K562 (cell line): Measurements from ENCODE around the gene MYCBP. TPM values are rescaled to one million over a fixed set of nuclear protein-coding genes. Genes with fewer than 3 reads are reported as not detected.

Experiments used
- ATF1 ChIP-seq, 2 experiments: fragments of 450-650 bp in 1 of 2; IDR thresholded peaks; 2 replicates each; pipeline ENCODE4 v1.6.1; 2016; ENCODE audit warnings: missing compliant biosample characterization in 1 of 2, missing genetic modification characterization in 1 of 2
- CBX1 ChIP-seq: sonication (generic); IDR thresholded peaks from 2 replicates; pipeline ENCODE4 v1.6.1; 2016; ENCODE audit warnings: antibody characterized with exemption, low read depth, mild to moderate bottlenecking
- ELK1 ChIP-seq: sonication (generic); formaldehyde crosslinking; IDR thresholded peaks from 2 replicates; pipeline ENCODE4 v1.8.1; 2022; ENCODE audit warnings: missing genetic modification reagents
- ETV1 ChIP-seq: fragments of 450-650 bp; conservative IDR thresholded peaks from 2 replicates; pipeline ENCODE4 v1.6.1; 2016; ENCODE audit warnings: missing genetic modification characterization, control low read depth, low read depth, missing compliant biosample characterization
- ETV6 ChIP-seq, 3 experiments: fragments of 150-350 bp in 1 of 3; sonication (generic) in 1 of 3; formaldehyde crosslinking in 1 of 3; IDR thresholded peaks; 2 replicates each; pipeline versions ENCODE4 v1.6.1 to v1.8.0; 2014 to 2022; ENCODE audit warnings: borderline replicate concordance in 2 of 3, low read depth in 2 of 3, antibody characterized with exemption in 1 of 3, low read length in 1 of 3, mild to moderate bottlenecking in 1 of 3, missing genetic modification reagents in 1 of 3
- FIP1L1 ChIP-seq: fragments of 200-400 bp; formaldehyde crosslinking; IDR thresholded peaks from 2 replicates; pipeline ENCODE4 v1.6.1; 2018; ENCODE audit warnings: mild to moderate bottlenecking, low read depth, low read length; ENCODE audit not compliant: poor library complexity, severe bottlenecking
- MTA3 ChIP-seq: fragments of 450-650 bp; formaldehyde crosslinking; IDR thresholded peaks from 2 replicates; pipeline ENCODE4 v1.6.1; 2017; ENCODE audit warnings: mild to moderate bottlenecking, borderline replicate concordance
- NFIC ChIP-seq: fragments of 450-650 bp; IDR thresholded peaks from 2 replicates; pipeline ENCODE4 v1.6.1; 2017; ENCODE audit warnings: mild to moderate bottlenecking, inconsistent platforms
- NUFIP1 ChIP-seq: fragments of 450-650 bp; IDR thresholded peaks from 2 replicates; pipeline ENCODE4 v1.6.1; 2018; ENCODE audit not compliant: partially characterized antibody
- PATZ1 ChIP-seq: fragments of 250-450 bp; sonication (Bioruptor Pico); IDR thresholded peaks from 2 replicates; pipeline ENCODE4 v1.5.0; 2020; ENCODE audit warnings: mild to moderate bottlenecking, borderline replicate concordance
- RBM15 ChIP-seq: fragments of 200-400 bp; formaldehyde crosslinking; IDR thresholded peaks from 2 replicates; pipeline ENCODE4 v1.6.1; 2018; ENCODE audit warnings: mild to moderate bottlenecking, low read length, moderate library complexity; ENCODE audit not compliant: insufficient read depth
- RBM39 ChIP-seq: fragments of 200-400 bp; formaldehyde crosslinking; optimal IDR thresholded peaks from 2 replicates; pipeline ENCODE3; 2018; ENCODE audit warnings: low read depth, low read length
- RFX1 ChIP-seq: fragments of 450-650 bp; IDR thresholded peaks from 2 replicates; pipeline ENCODE4 v1.6.1; 2016; ENCODE audit warnings: mild to moderate bottlenecking, moderate library complexity
- SMAD4 ChIP-seq: fragments of 250-450 bp; sonication (Bioruptor Pico); conservative IDR thresholded peaks from 2 replicates; pipeline ENCODE4 v1.8.0; 2021; ENCODE audit warnings: inconsistent platforms, mild to moderate bottlenecking, moderate library complexity
- SUPT5H ChIP-seq: fragments of 450-650 bp; IDR thresholded peaks from 2 replicates; pipeline ENCODE4 v1.6.1; 2016
- TAF1 ChIP-seq: IDR thresholded peaks from 2 replicates; pipeline ENCODE4 v1.6.1; 2011; ENCODE audit warnings: mild to moderate bottlenecking, low read length, moderate library complexity; ENCODE audit not compliant: insufficient read depth, control insufficient read depth, severe bottlenecking; ENCODE audit errors: extremely low read depth
- THAP7 ChIP-seq: fragments of 250-450 bp; sonication (Bioruptor Pico); IDR thresholded peaks from 2 replicates; pipeline ENCODE4 v1.5.0; 2021
- THRAP3 ChIP-seq: fragments of 450-650 bp; IDR thresholded peaks from 2 replicates; pipeline ENCODE4 v1.6.1; 2016; ENCODE audit warnings: mild to moderate bottlenecking, inconsistent platforms, borderline replicate concordance
- ZBTB1 ChIP-seq: sonication (generic); formaldehyde crosslinking; IDR thresholded peaks from 2 replicates; pipeline ENCODE4 v1.8.1; 2023; ENCODE audit warnings: missing genetic modification reagents, low read depth, mild to moderate bottlenecking, borderline replicate concordance
- ZNF277 ChIP-seq: fragments of 250-450 bp; sonication (Bioruptor Pico); IDR thresholded peaks from 2 replicates; pipeline ENCODE4 v1.8.0; 2022; ENCODE audit warnings: inconsistent platforms, mild to moderate bottlenecking, moderate library complexity, borderline replicate concordance
- ZNF707 ChIP-seq: fragments of 250-450 bp; sonication (Bioruptor Pico); conservative IDR thresholded peaks from 2 replicates; pipeline ENCODE4 v1.8.0; 2022; ENCODE audit warnings: inconsistent platforms, mild to moderate bottlenecking, moderate library complexity
- ZNF76 ChIP-seq: fragments of 250-450 bp; sonication (Bioruptor Pico); IDR thresholded peaks from 2 replicates; pipeline ENCODE4 v1.4.0; 2020; ENCODE audit warnings: mild to moderate bottlenecking, moderate library complexity, borderline replicate concordance
- polyA plus RNA-seq, 8 experiments: library from polyadenylated mRNA; depleted of rRNA in 4 of 8; stranded (reverse) in 5 of 8; unstranded in 3 of 8; fragments of >200 nt; fragmentation: Nextera tagmentation in 2 of 8; fragmentation: Illumina TruSeq in 1 of 8; extraction: Ambion mirVana in 2 of 8; extraction: Trizol in 1 of 8; gene quantifications; 2 replicates each; pipeline versions ENCODE4 v1.2.1 to v1.2.3, GENCODE V29; 2011 to 2014; ENCODE audit warnings: inconsistent platforms in 1 of 8, missing spikeins in 1 of 8
- total RNA-seq, 7 experiments: library from RNA; depleted of rRNA in 6 of 7; stranded (reverse); fragments of >200 nt in 6 of 7; fragmentation: Illumina TruSeq in 2 of 7; extraction: Trizol in 2 of 7; gene quantifications; 2 replicates each; pipeline versions ENCODE4 v1.2.1 to v1.2.3, GENCODE V29; 2011 to 2021; ENCODE audit warnings: low replicate concordance in 1 of 7

Gene MYCBP
- total and polyA plus RNA-seq, 9 of the 15 experiments (the other 6 are each of a cell fraction or from before 2014, with no cell fraction given), result 32.3 to 253 (median 72.9) TPM

GRCh38 chr1:38872401-38873026, 634 bp downstream of the MYCBP start (continued):
- TF ChIP-seq ELK1 (CRISPR knock-in tag) (no peak), TAF1 (no peak), PATZ1 (CRISPR knock-in tag) (no peak), FIP1L1 (no peak), RFX1 (no peak), MTA3 (no peak), RBM15 (no peak), THAP7 (no peak), ZNF277 (no peak), ETV1 (tag) (peak; percentile 45; the same call in 1 of the 2 replicates), ZBTB1 (CRISPR knock-in tag) (peak; percentile 6; the same call in 1 of the 2 replicates), SMAD4 (CRISPR knock-in tag) (0 out of 2 replicates have a peak, but pooled peaks have one; percentile 60), RBM39 (no peak), CBX1 (0 out of 2 replicates have a peak, but pooled peaks have one; percentile 53), ATF1 (CRISPR knock-in tag; IDR thresholded peaks at IDR 0.05) (no peak), ATF1 (tag; IDR thresholded peaks at IDR 0.05) (no peak), NFIC (no peak), ETV6 (IDR thresholded peaks at IDR 0.05; ENCODE audit: borderline replicate concordance in 1 of 2, low read depth in 2 of 2, low read length in 1 of 2) (no peak), ETV6 (CRISPR knock-in tag; IDR thresholded peaks at IDR 0.05; ENCODE audit: borderline replicate concordance) (no peak), NUFIP1 (no peak), SUPT5H (no peak), THRAP3 (no peak), ZNF707 (CRISPR knock-in tag) (no peak), ZNF76 (CRISPR knock-in tag) (0 out of 2 replicates have a peak, but pooled peaks have one; percentile 35)
